ENCODE data around the gene SKIDA1. TPM values are rescaled to one million over a fixed set of nuclear protein-coding genes. Genes with fewer than 3 reads are reported as not detected.

SKIDA1 gene
- total RNA-seq, 1 experiment from 2014 or later = 6.3 TPM

DNA sequence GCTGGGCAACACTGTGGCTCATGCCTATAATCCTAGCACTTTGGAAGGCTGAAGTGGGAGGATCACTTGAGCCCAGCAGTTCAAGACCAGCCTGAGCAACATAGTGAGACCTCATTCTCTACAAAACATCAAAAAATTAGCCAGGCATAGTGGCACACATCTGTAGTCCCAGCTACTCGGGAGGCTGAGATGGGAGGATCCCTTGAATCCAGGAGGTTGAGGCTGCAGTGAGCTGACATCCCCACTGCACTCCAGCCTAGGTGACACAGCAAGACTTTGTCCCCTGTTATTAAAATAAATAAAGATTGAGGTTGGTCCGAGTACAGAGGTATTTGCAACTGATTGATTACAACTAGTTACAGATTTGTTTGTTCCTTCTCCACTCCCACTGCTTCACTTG, 44.1 kb downstream of the SKIDA1 start:
- CTCF ChIA-PET = no interaction called here
- intact Hi-C loops (cut with micrococcal nuclease; ENCODE audit: unreplicated experiment) = no loop called here
- Mint-ChIP-seq H3K9me3 (ENCODE audit: unreplicated experiment) (peaks cover 10% of the 10 kb centered on the region), H3K4me1 (ENCODE audit: low read depth, unreplicated experiment) (peaks cover 14% of the 10 kb centered on the region), H3K36me3 (ENCODE audit: insufficient read depth, unreplicated experiment) (no peaks in the 10 kb centered on the region), H3K4me3 (ENCODE audit: unreplicated experiment) (no peak overlapping the region), H3K27ac (ENCODE audit: unreplicated experiment) (no peak overlapping the region), H3K27me3 (ENCODE audit: insufficient read depth, unreplicated experiment) (no peaks in the 10 kb centered on the region)
- Histone ChIP-seq H3K9me3 (peaks cover 6% of the 10 kb centered on the region; the same call in 1 of the 2 replicates), H3K4me3 (ENCODE audit: low read depth, low read length) (no peak overlapping the region), H3K27me3 (replicated peaks; ENCODE audit: control insufficient read depth, insufficient read depth, low read length) (no peaks in the 10 kb centered on the region), H3K4me1 (peaks cover 9% of the 10 kb centered on the region), H3K36me3 (ENCODE audit: control insufficient read depth, insufficient read depth, low read length) (no peaks in the 10 kb centered on the region)
- no TSS peak for BruUV-seq (replicated peaks)
- TF ChIP-seq, protein P1, sequence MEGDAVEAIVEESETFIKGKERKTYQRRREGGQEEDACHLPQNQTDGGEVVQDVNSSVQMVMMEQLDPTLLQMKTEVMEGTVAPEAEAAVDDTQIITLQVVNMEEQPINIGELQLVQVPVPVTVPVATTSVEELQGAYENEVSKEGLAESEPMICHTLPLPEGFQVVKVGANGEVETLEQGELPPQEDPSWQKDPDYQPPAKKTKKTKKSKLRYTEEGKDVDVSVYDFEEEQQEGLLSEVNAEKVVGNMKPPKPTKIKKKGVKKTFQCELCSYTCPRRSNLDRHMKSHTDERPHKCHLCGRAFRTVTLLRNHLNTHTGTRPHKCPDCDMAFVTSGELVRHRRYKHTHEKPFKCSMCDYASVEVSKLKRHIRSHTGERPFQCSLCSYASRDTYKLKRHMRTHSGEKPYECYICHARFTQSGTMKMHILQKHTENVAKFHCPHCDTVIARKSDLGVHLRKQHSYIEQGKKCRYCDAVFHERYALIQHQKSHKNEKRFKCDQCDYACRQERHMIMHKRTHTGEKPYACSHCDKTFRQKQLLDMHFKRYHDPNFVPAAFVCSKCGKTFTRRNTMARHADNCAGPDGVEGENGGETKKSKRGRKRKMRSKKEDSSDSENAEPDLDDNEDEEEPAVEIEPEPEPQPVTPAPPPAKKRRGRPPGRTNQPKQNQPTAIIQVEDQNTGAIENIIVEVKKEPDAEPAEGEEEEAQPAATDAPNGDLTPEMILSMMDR (IDR thresholded peaks at IDR 0.05; ENCODE audit: insufficient read depth in 1 of 2, low read depth in 1 of 2, low read length in 1 of 2, severe bottlenecking in 1 of 2, unreplicated experiment in 1 of 2) = no peak
- peak in 1 of 2 experiments; percentile 18 for DNase-seq
- POLR2A ChIA-PET = no interaction called here

DNA sequence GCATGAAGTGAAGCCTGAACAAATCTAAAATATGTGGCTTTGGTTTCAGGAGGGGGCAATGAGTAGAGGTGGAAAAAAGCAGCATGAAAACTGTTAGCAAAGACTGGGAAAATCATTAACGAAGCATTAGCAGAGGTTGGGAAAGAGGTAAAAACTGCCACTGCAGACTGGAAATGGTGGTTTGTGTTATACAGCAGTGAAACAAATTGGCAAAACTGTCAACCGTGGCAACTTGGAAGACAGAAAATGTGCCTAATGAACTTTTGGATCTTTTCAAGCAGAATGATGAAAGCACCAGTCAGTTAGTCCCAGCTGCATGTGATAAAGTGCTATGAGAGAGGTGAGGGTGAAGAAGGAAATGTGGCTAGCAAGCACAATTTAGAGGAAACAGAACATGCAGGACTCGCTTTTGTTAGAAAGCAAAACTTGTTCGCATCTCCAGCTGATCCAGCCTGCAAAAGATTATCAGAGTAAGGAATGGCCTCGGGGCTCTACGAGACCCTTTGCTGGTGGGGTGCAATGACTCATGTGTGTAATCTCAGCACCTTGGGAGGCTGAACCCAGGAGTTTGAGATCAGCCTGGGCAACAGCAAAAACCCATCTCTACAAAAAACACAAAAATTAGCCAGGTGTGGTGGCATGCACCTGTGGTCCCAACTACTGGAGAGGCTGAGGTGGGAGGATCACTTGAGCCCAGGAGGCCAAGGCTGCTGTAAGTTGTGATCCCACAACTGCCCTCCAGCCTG, 45.7 kb downstream of the SKIDA1 start:
- H3K27ac Mint-ChIP-seq (ENCODE audit: unreplicated experiment) = peak overlapping the region; percentile 17

DNA sequence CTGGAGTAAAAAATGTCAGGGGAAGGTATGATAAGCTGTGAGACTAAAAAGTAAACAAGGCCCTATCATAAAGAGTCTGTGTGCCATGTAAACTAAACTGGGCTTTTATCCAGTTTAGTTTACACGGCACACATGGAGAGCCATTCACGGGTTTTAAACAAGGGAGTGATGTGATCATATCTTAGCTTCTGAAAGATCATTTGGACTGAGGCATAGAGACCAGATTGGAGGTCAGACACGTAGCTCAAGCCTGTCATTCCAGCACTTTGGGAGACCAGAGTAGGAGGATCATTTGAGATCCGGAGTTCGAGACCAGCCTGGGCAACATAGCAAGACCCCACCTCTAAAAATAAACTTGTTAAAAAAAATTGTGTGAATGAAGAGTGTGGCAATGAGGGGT, 50.1 kb downstream of the SKIDA1 start:
- peak; percentile 64 to 65 for DNase-seq
- peaks cover 36% of the 10 kb centered on the region for H3K4me1 ChIP-seq
- H3K9me3 ChIP-seq = no peaks in the 10 kb centered on the region
- POLR2A ChIA-PET = interaction anchor here (0.5 to 0.9 kb wide), 3 partner anchors 41 to 156 kb away, joined by 4 to 5 read pairs (median 4); no protein-coding TSS in a partner anchor
- no peaks in the 10 kb centered on the region for H3K27me3 Mint-ChIP-seq (ENCODE audit: insufficient read depth, unreplicated experiment)
- intact Hi-C loops (cut with micrococcal nuclease; ENCODE audit: unreplicated experiment) = loop anchor here (1.0 to 5.0 kb wide), 3 partner anchors 43 to 183 kb away; no protein-coding TSS in a partner anchor
- TF ChIP-seq, protein P1 (IDR thresholded peaks at IDR 0.05; ENCODE audit: insufficient read depth in 1 of 2, low read depth in 1 of 2, low read length in 1 of 2, severe bottlenecking in 1 of 2, unreplicated experiment in 1 of 2) = no peak
- no TSS peak for BruUV-seq (replicated peaks)
- H3K27ac Mint-ChIP-seq (ENCODE audit: unreplicated experiment) = peak overlapping the region; percentile 85
- peak overlapping the region; percentile 35 for H3K4me3 Mint-ChIP-seq (ENCODE audit: unreplicated experiment)
- peaks cover 10% of the 10 kb centered on the region for H3K9me3 Mint-ChIP-seq (ENCODE audit: unreplicated experiment)
- CTCF ChIA-PET = interaction anchor here (0.5 to 0.9 kb wide), 3 partner anchors 22 to 43 kb away, joined by 3 to 5 read pairs (median 4); no protein-coding TSS in a partner anchor
- H3K4me1 Mint-ChIP-seq (ENCODE audit: low read depth, unreplicated experiment) = peaks cover 40% of the 10 kb centered on the region
- H3K4me3 ChIP-seq (ENCODE audit: low read depth, low read length) = no peak overlapping the region
- peaks cover 6% of the 10 kb centered on the region for H3K36me3 Mint-ChIP-seq (ENCODE audit: insufficient read depth, unreplicated experiment)
- H3K36me3 ChIP-seq (ENCODE audit: control insufficient read depth, insufficient read depth, low read length) = no peaks in the 10 kb centered on the region
- H3K27me3 ChIP-seq (replicated peaks; ENCODE audit: control insufficient read depth, insufficient read depth, low read length) = no peaks in the 10 kb centered on the region

More for the DNA sequence above, 45.7 kb downstream of the SKIDA1 start:
- peak in 1 of 2 experiments; percentile 19 for DNase-seq
- Mint-ChIP-seq H3K27me3 (ENCODE audit: insufficient read depth, unreplicated experiment) (no peaks in the 10 kb centered on the region), H3K36me3 (ENCODE audit: insufficient read depth, unreplicated experiment) (peaks cover 6% of the 10 kb centered on the region), H3K4me1 (ENCODE audit: low read depth, unreplicated experiment) (peaks cover 25% of the 10 kb centered on the region), H3K9me3 (ENCODE audit: unreplicated experiment) (peaks cover 15% of the 10 kb centered on the region), H3K4me3 (ENCODE audit: unreplicated experiment) (no peak overlapping the region)
- Histone ChIP-seq H3K9me3 (peaks cover 6% of the 10 kb centered on the region; the same call in 1 of the 2 replicates), H3K36me3 (ENCODE audit: control insufficient read depth, insufficient read depth, low read length) (no peaks in the 10 kb centered on the region), H3K4me1 (peaks cover 25% of the 10 kb centered on the region), H3K27me3 (replicated peaks; ENCODE audit: control insufficient read depth, insufficient read depth, low read length) (no peaks in the 10 kb centered on the region), H3K4me3 (ENCODE audit: low read depth, low read length) (no peak overlapping the region)
- intact Hi-C loops (cut with micrococcal nuclease; ENCODE audit: unreplicated experiment) = loop anchor here (5.0 kb wide), 1 partner anchor 187 kb away; no protein-coding TSS in a partner anchor
- ChIA-PET POLR2A (no interaction called here), CTCF (interaction anchor here (0.6 kb wide), 1 partner anchor 206 kb away, joined by 3 read pairs; no protein-coding TSS in a partner anchor)
- no TSS peak for BruUV-seq (replicated peaks)
- TF ChIP-seq, protein P1 (IDR thresholded peaks at IDR 0.05; ENCODE audit: insufficient read depth in 1 of 2, low read depth in 1 of 2, low read length in 1 of 2, severe bottlenecking in 1 of 2, unreplicated experiment in 1 of 2) = no peak

Measured in Caco-2 (cell line).